Activated T-helper 1 cell treated with anti-CD3 and anti-CD28 coated beads, Interleukin-12 subunit alpha, Interleukin-12 subunit beta, Interleukin-2, Interleukin-4 antibody, amounts not matched to agents 30 ng/mL and 10 ng/mL and 1 ng/mL, durations not matched to agents 14 hours and 24 hours and 36 hours (primary cell): ENCODE data around the gene AGGF1. TPM values are rescaled to one million over a fixed set of nuclear protein-coding genes. Genes with fewer than 3 reads are reported as not detected.

ENCODE experiments used
- DNase-seq: peaks from one replicate; pipeline ENCODE4 v3.0.0; 2021; ENCODE audit warnings: low spot score
- H3K27ac Mint-ChIP-seq: one replicate; pipeline ENCODE4 v1.8.0; 2021; ENCODE audit warnings: mild to moderate bottlenecking, mixed read lengths
- H3K27me3 Mint-ChIP-seq: one replicate; pipeline ENCODE4 v1.8.0; 2022; ENCODE audit warnings: mild to moderate bottlenecking, moderate library complexity, mixed read lengths; ENCODE audit not compliant: insufficient read depth
- H3K36me3 Mint-ChIP-seq: one replicate; pipeline ENCODE4 v1.8.0; 2021; ENCODE audit warnings: low read depth, mixed read lengths
- H3K4me1 Mint-ChIP-seq: one replicate; pipeline ENCODE4 v1.8.0; 2021; ENCODE audit warnings: low read depth, mixed read lengths
- H3K4me3 Mint-ChIP-seq: one replicate; pipeline ENCODE4 v1.8.0; 2021; ENCODE audit warnings: mild to moderate bottlenecking, moderate library complexity, mixed read lengths
- H3K9me3 Mint-ChIP-seq: one replicate; pipeline ENCODE4 v1.8.0; 2021; ENCODE audit warnings: mixed read lengths
- intact Hi-C: fragments of 100-400 bp; cut with micrococcal nuclease; formaldehyde crosslinking; loops from one replicate; pipeline ENCODE4 v1.15.1; 2024
- total RNA-seq: library from RNA; stranded (reverse); gene quantifications from 2 replicates; pipeline ENCODE4 v1.2.3, GENCODE V29; 2022

AGGF1 gene
- total RNA-seq, 1 donor from 2014 or later = 26.2 TPM

GRCh38 chr5:77032635-77033034 lies 2.4 kb downstream of the AGGF1 start:
- intact Hi-C loops = loop anchor here (5.0 to 10.0 kb wide), 4 partner anchors 165 to 760 kb away; no protein-coding TSS in a partner anchor
- H3K9me3 Mint-ChIP-seq = peaks cover 22% of the 10 kb centered on the region
- H3K4me1 Mint-ChIP-seq = peaks cover 29% of the 10 kb centered on the region
- no peaks in the 10 kb centered on the region for H3K27me3 Mint-ChIP-seq
- DNase-seq = no peak
- H3K36me3 Mint-ChIP-seq = peaks cover 33% of the 10 kb centered on the region
- H3K27ac Mint-ChIP-seq = no peak overlapping the region
- no peak overlapping the region for H3K4me3 Mint-ChIP-seq

GRCh38 chr5:77033338-77033737 lies 3.1 kb downstream of the AGGF1 start:
- H3K27ac Mint-ChIP-seq = no peak overlapping the region
- no peaks in the 10 kb centered on the region for H3K27me3 Mint-ChIP-seq
- peaks cover 31% of the 10 kb centered on the region for H3K36me3 Mint-ChIP-seq
- H3K4me3 Mint-ChIP-seq = no peak overlapping the region
- intact Hi-C loops = loop anchor here (5.0 to 10.0 kb wide), 4 partner anchors 166 to 761 kb away; no protein-coding TSS in a partner anchor
- H3K4me1 Mint-ChIP-seq = peaks cover 29% of the 10 kb centered on the region
- no peak for DNase-seq
- peaks cover 16% of the 10 kb centered on the region for H3K9me3 Mint-ChIP-seq

- DNase-seq = no peak
- H3K27me3 Mint-ChIP-seq = no peaks in the 10 kb centered on the region
- H3K4me1 Mint-ChIP-seq = peaks cover 24% of the 10 kb centered on the region
- H3K9me3 Mint-ChIP-seq = no peaks in the 10 kb centered on the region
- no peak overlapping the region for H3K27ac Mint-ChIP-seq
- H3K4me3 Mint-ChIP-seq = no peak overlapping the region
- peaks cover 39% of the 10 kb centered on the region for H3K36me3 Mint-ChIP-seq
- intact Hi-C loops = loop anchor here (10.0 kb wide), 1 partner anchor 431 kb away; no protein-coding TSS in a partner anchor
Observed at GRCh38 chr5:77035950-77036349, 5.7 kb downstream of the AGGF1 start.

GRCh38 chr5:77046416-77047073 lies 16.3 kb downstream of the AGGF1 start:
- no peaks in the 10 kb centered on the region for H3K27me3 Mint-ChIP-seq
- no peak overlapping the region for H3K4me3 Mint-ChIP-seq
- H3K27ac Mint-ChIP-seq = no peak overlapping the region
- intact Hi-C loops = no loop called here
- no peaks in the 10 kb centered on the region for H3K9me3 Mint-ChIP-seq
- peaks cover 29% of the 10 kb centered on the region for H3K36me3 Mint-ChIP-seq
- DNase-seq = no peak
- H3K4me1 Mint-ChIP-seq = peaks cover 17% of the 10 kb centered on the region

GRCh38 chr5:77064040-77064439 lies 33.8 kb downstream of the AGGF1 start:
- no peak overlapping the region for H3K4me3 Mint-ChIP-seq
- H3K27me3 Mint-ChIP-seq = no peaks in the 10 kb centered on the region
- no peaks in the 10 kb centered on the region for H3K9me3 Mint-ChIP-seq
- intact Hi-C loops = no loop called here
- no peak overlapping the region for H3K27ac Mint-ChIP-seq
- peaks cover 47% of the 10 kb centered on the region for H3K36me3 Mint-ChIP-seq
- H3K4me1 Mint-ChIP-seq = peaks cover 15% of the 10 kb centered on the region
- DNase-seq = no peak

GRCh38 chr5:77065256-77065655 lies 35.1 kb downstream of the AGGF1 start:
- H3K9me3 Mint-ChIP-seq = no peaks in the 10 kb centered on the region
- no peaks in the 10 kb centered on the region for H3K27me3 Mint-ChIP-seq
- peaks cover 15% of the 10 kb centered on the region for H3K4me1 Mint-ChIP-seq
- intact Hi-C loops = no loop called here
- H3K4me3 Mint-ChIP-seq = no peak overlapping the region
- peaks cover 48% of the 10 kb centered on the region for H3K36me3 Mint-ChIP-seq
- no peak for DNase-seq
- no peak overlapping the region for H3K27ac Mint-ChIP-seq

- Mint-ChIP-seq H3K27ac (no peak overlapping the region), H3K4me1 (peaks cover 15% of the 10 kb centered on the region), H3K4me3 (no peak overlapping the region), H3K27me3 (no peaks in the 10 kb centered on the region), H3K9me3 (no peaks in the 10 kb centered on the region), H3K36me3 (peaks cover 46% of the 10 kb centered on the region)
- DNase-seq = no peak
- intact Hi-C loops = no loop called here
Observed at GRCh38 chr5:77066184-77066583, 36.0 kb downstream of the AGGF1 start.

GRCh38 chr5:77066823-77067442 lies 36.7 kb downstream of the AGGF1 start:
- Mint-ChIP-seq H3K9me3 (no peaks in the 10 kb centered on the region), H3K27ac (no peak overlapping the region), H3K4me1 (peaks cover 15% of the 10 kb centered on the region), H3K4me3 (no peak overlapping the region), H3K27me3 (no peaks in the 10 kb centered on the region), H3K36me3 (peaks cover 39% of the 10 kb centered on the region)
- intact Hi-C loops = no loop called here
- DNase-seq = no peak

- no peak overlapping the region for H3K27ac Mint-ChIP-seq
- DNase-seq = no peak
- intact Hi-C loops = no loop called here
- H3K4me3 Mint-ChIP-seq = no peak overlapping the region
- H3K4me1 Mint-ChIP-seq = no peaks in the 10 kb centered on the region
- peaks cover under 1% of the 10 kb centered on the region for H3K27me3 Mint-ChIP-seq
- H3K9me3 Mint-ChIP-seq = no peaks in the 10 kb centered on the region
- H3K36me3 Mint-ChIP-seq = peaks cover 12% of the 10 kb centered on the region
Observed at GRCh38 chr5:77073667-77074066, 43.5 kb downstream of the AGGF1 start.

GRCh38 chr5:77074745-77075144 lies 44.5 kb downstream of the AGGF1 start:
- intact Hi-C loops = loop anchor here (5.0 kb wide), 1 partner anchor 418 kb away; the partner anchor contains the start of gene WDR41
- Mint-ChIP-seq H3K9me3 (no peaks in the 10 kb centered on the region), H3K4me3 (no peak overlapping the region), H3K36me3 (peaks cover 9% of the 10 kb centered on the region), H3K27ac (no peak overlapping the region), H3K27me3 (peaks cover 3% of the 10 kb centered on the region), H3K4me1 (no peaks in the 10 kb centered on the region)
- DNase-seq = no peak

GRCh38 chr5:77076961-77077828 lies 47.0 kb downstream of the AGGF1 start:
- H3K9me3 Mint-ChIP-seq = no peaks in the 10 kb centered on the region

GRCh38 chr5:77077829-77078176 lies 47.6 kb downstream of the AGGF1 start:
- intact Hi-C loops = loop anchor here (1.0 to 5.0 kb wide), 3 partner anchors 47 to 414 kb away; partner anchors contain the start of genes AGGF1 and WDR41
- Mint-ChIP-seq H3K9me3 (no peaks in the 10 kb centered on the region), H3K36me3 (peaks cover 4% of the 10 kb centered on the region), H3K4me3 (peak overlapping the region; percentile 61), H3K27ac (no peak overlapping the region), H3K27me3 (peaks cover 3% of the 10 kb centered on the region), H3K4me1 (no peaks in the 10 kb centered on the region)
- DNase-seq = no peak

More at GRCh38 chr5:77076961-77077828, 47.0 kb downstream of the AGGF1 start:
- no peaks in the 10 kb centered on the region for H3K4me1 Mint-ChIP-seq
- no peak overlapping the region for H3K27ac Mint-ChIP-seq
- H3K4me3 Mint-ChIP-seq = peak overlapping the region; percentile 61
- peak; percentile 46 for DNase-seq
- H3K27me3 Mint-ChIP-seq = peaks cover 3% of the 10 kb centered on the region
- intact Hi-C loops = loop anchor here (1.0 to 5.0 kb wide), 3 partner anchors 46 to 415 kb away; partner anchors contain the start of genes AGGF1 and WDR41
- H3K36me3 Mint-ChIP-seq = peaks cover 4% of the 10 kb centered on the region
